Measurements from ENCODE around the gene SLC17A2.

GRCh38 chr6:25874118-25874517 lies 56.4 kb downstream of the SLC17A2 start, which contains the start of gene SLC17A3:
- TF ChIP-seq EP300 (IDR thresholded peaks at IDR 0.05): no peak
- no peak for TF ChIP-seq CTCF (IDR thresholded peaks at IDR 0.05)

Data from gastroesophageal sphincter (tissue), 3 donors.